ENCODE data around the gene SUCLA2.

SUCLA2 gene

GRCh38 chr13:47901441-47901840 lies 99.6 kb downstream of the SUCLA2 start:
- DNase-seq (ENCODE audit: low read depth in 2 of 2): no peak

GRCh38 chr13:47898080-47898479 lies 103.0 kb downstream of the SUCLA2 start:
- no peak for DNase-seq (ENCODE audit: low read depth in 2 of 2)

GRCh38 chr13:47897411-47898050 lies 103.5 kb downstream of the SUCLA2 start:
- no peak for DNase-seq (ENCODE audit: low read depth in 2 of 2)

GRCh38 chr13:47896546-47896945 lies 104.5 kb downstream of the SUCLA2 start:
- no peak for DNase-seq (ENCODE audit: low read depth in 2 of 2)

GRCh38 chr13:47896111-47896510 lies 105.0 kb downstream of the SUCLA2 start:
- DNase-seq (ENCODE audit: low read depth in 2 of 2): no peak

GRCh38 chr13:47893527-47893926 lies 107.5 kb downstream of the SUCLA2 start:
- DNase-seq (ENCODE audit: low read depth in 2 of 2): no peak
